Activated B cell treated with CpG ODN at 0.5 μM for 24 hours (primary cell): ENCODE results near the gene RPS19. TPM values are rescaled to one million over a fixed set of nuclear protein-coding genes. Genes with fewer than 3 reads are reported as not detected.

Source experiments
- ATAC-seq: fragments of 200-7000 bp; cut with Tn5 transposase; one replicate; pipeline ENCODE4 v1.10.0; 2021; ENCODE audit warnings: low read depth, mild to moderate bottlenecking, moderate library complexity
- CTCF ChIA-PET: fragments of 350-600 bp; sonication (Branson Sonifier 250); formaldehyde crosslinking; loops from one replicate; lab custom pipeline; 2021; ENCODE audit warnings: antibody characterized with exemption; lab: Charles Lee
- POLR2A ChIA-PET: fragments of 350-600 bp; sonication (Branson Sonifier 250); formaldehyde crosslinking; loops from one replicate; lab custom pipeline; 2021; ENCODE audit warnings: antibody characterized with exemption; lab: Charles Lee
- DNase-seq: peaks from one replicate; pipeline ENCODE4 v3.0.0; 2022
- H3K27ac Mint-ChIP-seq: one replicate; pipeline ENCODE4 v1.8.0; 2020; ENCODE audit warnings: mixed read lengths
- H3K27me3 Mint-ChIP-seq: one replicate; pipeline ENCODE4 v1.8.0; 2021; ENCODE audit warnings: mixed read lengths
- H3K36me3 Mint-ChIP-seq: one replicate; pipeline ENCODE4 v1.8.0; 2021; ENCODE audit warnings: low read depth, mixed read lengths
- H3K4me1 Mint-ChIP-seq: one replicate; pipeline ENCODE4 v1.8.0; 2021; ENCODE audit warnings: mixed read lengths
- H3K4me3 Mint-ChIP-seq: one replicate; pipeline ENCODE4 v1.8.0; 2020; ENCODE audit warnings: mild to moderate bottlenecking, mixed read lengths
- H3K9me3 Mint-ChIP-seq: one replicate; pipeline ENCODE4 v1.8.0; 2020; ENCODE audit warnings: mixed read lengths
- CTCF ChIP-seq: fragments of 200-600 bp; IDR thresholded peaks from one replicate; pipeline ENCODE4 v1.8.0; 2022; ENCODE audit warnings: antibody characterized with exemption, mild to moderate bottlenecking
- intact Hi-C: fragments of 100-400 bp; cut with micrococcal nuclease; formaldehyde crosslinking; loops from one replicate; pipeline ENCODE4 v1.15.1; 2024
- total RNA-seq: library from RNA; stranded (reverse); gene quantifications from 2 replicates; pipeline ENCODE4 v1.2.3, GENCODE V29; 2022

The RPS19 gene
- total RNA-seq, 1 donor from 2014 or later, result 4,196 TPM

- intact Hi-C loops, result loop anchor here (10.0 kb wide), 1 partner anchor 339 kb away; no protein-coding TSS in a partner anchor
- ATAC-seq, result peak; percentile 0
Observed at GRCh38 chr19:41883463-41883820, 23.4 kb downstream of the RPS19 start.

GRCh38 chr19:41883821-41884733 is 24.0 kb downstream of the RPS19 start:
- intact Hi-C loops, result loop anchor here (1.0 to 10.0 kb wide), 6 partner anchors 9 to 339 kb away; partner anchors contain the start of genes RABAC1 and RPS19
- POLR2A ChIA-PET, result interaction anchor here (0.6 to 10.7 kb wide), 21 partner anchors 10 to 249 kb away, joined by 3 to 279 read pairs (median 5); partner anchors contain the start of genes CD79A, ERFL, POU2F2 and RABAC1
- H3K4me1 Mint-ChIP-seq, result peaks cover 78% of the 10 kb centered on the region

More at GRCh38 chr19:41883463-41883820, 23.4 kb downstream of the RPS19 start:
- DNase-seq, result no peak
- ChIA-PET CTCF (interaction anchor here (1.1 to 2.2 kb wide), 4 partner anchors 10 to 51 kb away, joined by 3 to 8 read pairs (median 4); partner anchors contain the start of gene RPS19), POLR2A (interaction anchor here (0.6 to 10.7 kb wide), 14 partner anchors 9 to 242 kb away, joined by 3 to 279 read pairs (median 6); partner anchors contain the start of genes CD79A, ERFL, RABAC1 and RPS19)
- H3K4me1 Mint-ChIP-seq, result peaks cover 80% of the 10 kb centered on the region
- no peak for TF ChIP-seq CTCF
- no peaks in the 10 kb centered on the region for H3K9me3 Mint-ChIP-seq
- peak overlapping the region; percentile 96 for H3K4me3 Mint-ChIP-seq
- H3K27ac Mint-ChIP-seq, result peak overlapping the region; percentile 97
- no peaks in the 10 kb centered on the region for H3K27me3 Mint-ChIP-seq
- H3K36me3 Mint-ChIP-seq, result peaks cover 58% of the 10 kb centered on the region

GRCh38 chr19:41886761-41887710 is 27.0 kb downstream of the RPS19 start:
- Mint-ChIP-seq H3K27ac (peak overlapping the region; percentile 90), H3K4me1 (peaks cover 64% of the 10 kb centered on the region), H3K36me3 (peaks cover 55% of the 10 kb centered on the region), H3K27me3 (no peaks in the 10 kb centered on the region), H3K4me3 (peak overlapping the region; percentile 81), H3K9me3 (no peaks in the 10 kb centered on the region)
- TF ChIP-seq CTCF, result no peak
- DNase-seq (no peak), ATAC-seq (peak; percentile 4)
- CTCF ChIA-PET, result interaction anchor here (1.1 to 4.5 kb wide), 8 partner anchors 14 to 64 kb away, joined by 3 to 41 read pairs (median 4); partner anchors contain the start of gene RPS19
- POLR2A ChIA-PET, result interaction anchor here (0.6 to 10.7 kb wide), 10 partner anchors 13 to 72 kb away, joined by 3 to 279 read pairs (median 6); partner anchors contain the start of genes CD79A, ERFL, RABAC1 and RPS19
- intact Hi-C loops, result loop anchor here (10.0 kb wide), 1 partner anchor 342 kb away; no protein-coding TSS in a partner anchor

More at GRCh38 chr19:41883821-41884733, 24.0 kb downstream of the RPS19 start:
- Mint-ChIP-seq H3K27ac (peak overlapping the region; percentile 97), H3K36me3 (peaks cover 56% of the 10 kb centered on the region), H3K4me3 (peak overlapping the region; percentile 96), H3K9me3 (no peaks in the 10 kb centered on the region), H3K27me3 (no peaks in the 10 kb centered on the region)
- no peak for TF ChIP-seq CTCF
- CTCF ChIA-PET, result interaction anchor here (0.6 to 4.5 kb wide), 6 partner anchors 11 to 91 kb away, joined by 3 to 41 read pairs (median 4); partner anchors contain the start of gene RPS19
- peak; percentile 82 for ATAC-seq
- DNase-seq, result peak; percentile 86

- POLR2A ChIA-PET, result interaction anchor here (0.7 to 10.7 kb wide), 9 partner anchors 14 to 71 kb away, joined by 3 to 279 read pairs (median 6); partner anchors contain the start of genes CD79A, RABAC1 and RPS19
- H3K36me3 Mint-ChIP-seq, result peaks cover 52% of the 10 kb centered on the region
- no peaks in the 10 kb centered on the region for H3K27me3 Mint-ChIP-seq
- CTCF ChIA-PET, result interaction anchor here (1.1 to 4.5 kb wide), 8 partner anchors 14 to 64 kb away, joined by 3 to 41 read pairs (median 3); no protein-coding TSS in a partner anchor
- peak; percentile 44 for DNase-seq
- intact Hi-C loops, result loop anchor here (10.0 kb wide), 1 partner anchor 343 kb away; no protein-coding TSS in a partner anchor
- peak overlapping the region; percentile 81 for H3K4me3 Mint-ChIP-seq
- H3K4me1 Mint-ChIP-seq, result peaks cover 59% of the 10 kb centered on the region
- TF ChIP-seq CTCF, result no peak
- ATAC-seq, result peak; percentile 6
- peak overlapping the region; percentile 90 for H3K27ac Mint-ChIP-seq
- H3K9me3 Mint-ChIP-seq, result no peaks in the 10 kb centered on the region
Observed at GRCh38 chr19:41887711-41888382, 27.8 kb downstream of the RPS19 start.
